ENCODE measurements around the gene NPL. TPM values are rescaled to one million over a fixed set of nuclear protein-coding genes. Genes with fewer than 3 reads are reported as not detected.

NPL gene
- total RNA-seq, 1 experiment from 2014 or later = 3.8 TPM

DNA sequence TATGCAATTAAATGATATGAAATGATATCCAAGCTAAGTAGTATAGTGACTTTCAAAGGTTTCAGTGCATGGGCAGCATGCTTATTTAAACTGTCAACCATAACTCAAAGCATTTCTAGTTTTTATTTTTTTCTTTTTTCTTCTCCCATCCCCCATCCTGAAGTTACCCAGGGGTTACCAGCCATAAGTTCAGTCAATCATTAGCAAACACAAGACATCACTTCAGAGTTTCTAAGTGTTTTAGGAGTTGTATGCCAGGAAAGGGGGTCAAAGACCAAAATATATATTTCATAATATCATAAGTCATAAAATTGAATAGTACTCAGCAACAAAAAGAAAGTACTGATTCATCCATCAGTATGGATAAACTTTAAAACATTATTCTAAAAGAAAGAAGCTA lies 78.3 kb downstream of the NPL start:
- no peak for DNase-seq (ENCODE audit: low spot score)

DNA sequence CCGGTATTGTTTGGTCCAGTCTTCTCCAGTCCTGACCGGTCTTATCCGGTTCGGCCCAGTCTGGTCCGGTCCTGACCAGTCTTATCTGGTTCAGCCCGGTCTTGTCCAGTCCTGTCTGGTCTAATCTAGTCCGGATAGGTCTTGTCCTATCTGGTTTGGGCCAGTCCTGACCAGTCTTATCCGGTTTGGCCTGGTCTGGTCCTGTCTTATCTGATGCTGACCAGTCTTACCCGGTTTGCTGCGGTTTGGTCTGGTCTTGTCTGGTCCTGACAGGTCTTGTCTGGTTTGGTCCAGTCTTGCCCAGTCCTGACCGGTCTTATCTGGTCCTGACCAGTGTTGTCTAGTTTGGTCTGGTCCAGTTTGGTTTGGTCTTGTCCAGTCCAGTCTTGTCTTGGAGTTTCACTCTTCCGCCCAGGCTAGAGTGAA lies 79.7 kb downstream of the NPL start:
- no peak for DNase-seq (ENCODE audit: low spot score)

GRCh38 chr1:182872881-182873280 lies 83.3 kb downstream of the NPL start:
- DNase-seq (ENCODE audit: low spot score) = no peak

GRCh38 chr1:182875889-182876288 lies 86.3 kb downstream of the NPL start:
- no peak for DNase-seq (ENCODE audit: low spot score)

- no peak for DNase-seq (ENCODE audit: low spot score)
Observed at GRCh38 chr1:182877331-182877730, 87.8 kb downstream of the NPL start.

DNA sequence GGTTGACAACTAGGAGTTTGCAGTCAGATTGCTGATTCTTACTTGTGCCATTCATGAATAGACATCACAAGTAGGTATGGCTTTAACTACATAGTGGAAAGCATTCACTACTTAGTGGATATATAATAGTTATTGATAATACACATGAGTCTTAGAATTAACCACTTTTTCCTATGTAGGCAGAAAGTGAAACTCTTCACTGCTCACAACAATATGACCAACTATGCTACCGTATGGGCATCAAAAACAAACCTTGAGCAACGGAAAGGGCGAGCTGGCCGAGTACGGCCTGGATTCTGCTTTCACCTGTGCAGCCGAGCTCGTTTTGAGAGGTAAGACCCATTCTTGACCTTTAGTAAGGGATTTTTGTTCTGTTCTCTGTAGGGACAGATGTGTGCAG lies 88.3 kb downstream of the NPL start:
- no peak for DNase-seq (ENCODE audit: low spot score)

Other genes with a start within 250 kb of the NPL start
- 14.6 and 16.7 TPM in 2 replicates for gene RNASEL, start 200.5 kb upstream of the NPL start, total RNA-seq (2014; rRNA removed; shearing (Covaris generic))
- 12.8 and 23.4 TPM in 2 replicates for gene RGS16, start 185.4 kb upstream of the NPL start, total RNA-seq (2014; rRNA removed; shearing (Covaris generic))
- gene RGS8, start 105.2 kb upstream of the NPL start, total RNA-seq (2014; rRNA removed; shearing (Covaris generic)) = 0.29 TPM in 1 of 2 replicates, not detected in the other
- 176 and 182 TPM in 2 replicates for gene DHX9, start 49.6 kb downstream of the NPL start, total RNA-seq (2014; rRNA removed; shearing (Covaris generic))
- not detected in 2 replicates for gene SHCBP1L, start 163.4 kb downstream of the NPL start, total RNA-seq (2014; rRNA removed; shearing (Covaris generic))
- gene LAMC1, start 233.6 kb downstream of the NPL start, total RNA-seq (2014; rRNA removed; shearing (Covaris generic)) = 143 and 190 TPM in 2 replicates

Data from A172 (cell line).